ENCODE data around the gene RAB19. TPM values are rescaled to one million over a fixed set of nuclear protein-coding genes. Genes with fewer than 3 reads are reported as not detected.

Gene RAB19
- total and polyA plus RNA-seq, 2 of the 8 experiments (the other 6 are each of a cell fraction or from before 2014, with no cell fraction given): 9.8 to 11.0 TPM

DNA sequence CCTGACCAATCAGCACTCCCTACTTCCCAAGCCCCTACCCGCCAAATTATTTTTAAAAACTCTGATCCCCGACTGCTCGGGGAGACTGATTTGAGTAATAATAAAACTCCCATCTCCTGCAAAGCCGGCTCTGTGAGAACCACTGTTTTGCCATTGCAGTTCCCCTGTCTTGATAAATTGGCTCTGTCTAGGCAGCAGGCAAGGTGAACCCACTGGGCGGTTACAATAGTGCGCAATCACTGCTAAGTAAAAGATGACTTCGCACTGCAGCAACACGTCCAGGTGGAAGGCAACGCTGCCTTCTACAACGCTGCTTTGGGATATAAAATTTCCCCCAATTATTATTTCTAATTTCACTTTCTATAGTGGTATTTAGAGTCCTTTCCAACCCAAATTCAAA lies 14.4 kb upstream of the RAB19 start (continued):
- TF ChIP-seq, protein P1, sequence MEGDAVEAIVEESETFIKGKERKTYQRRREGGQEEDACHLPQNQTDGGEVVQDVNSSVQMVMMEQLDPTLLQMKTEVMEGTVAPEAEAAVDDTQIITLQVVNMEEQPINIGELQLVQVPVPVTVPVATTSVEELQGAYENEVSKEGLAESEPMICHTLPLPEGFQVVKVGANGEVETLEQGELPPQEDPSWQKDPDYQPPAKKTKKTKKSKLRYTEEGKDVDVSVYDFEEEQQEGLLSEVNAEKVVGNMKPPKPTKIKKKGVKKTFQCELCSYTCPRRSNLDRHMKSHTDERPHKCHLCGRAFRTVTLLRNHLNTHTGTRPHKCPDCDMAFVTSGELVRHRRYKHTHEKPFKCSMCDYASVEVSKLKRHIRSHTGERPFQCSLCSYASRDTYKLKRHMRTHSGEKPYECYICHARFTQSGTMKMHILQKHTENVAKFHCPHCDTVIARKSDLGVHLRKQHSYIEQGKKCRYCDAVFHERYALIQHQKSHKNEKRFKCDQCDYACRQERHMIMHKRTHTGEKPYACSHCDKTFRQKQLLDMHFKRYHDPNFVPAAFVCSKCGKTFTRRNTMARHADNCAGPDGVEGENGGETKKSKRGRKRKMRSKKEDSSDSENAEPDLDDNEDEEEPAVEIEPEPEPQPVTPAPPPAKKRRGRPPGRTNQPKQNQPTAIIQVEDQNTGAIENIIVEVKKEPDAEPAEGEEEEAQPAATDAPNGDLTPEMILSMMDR (IDR thresholded peaks at IDR 0.05; ENCODE audit: control extremely low read depth in 1 of 3, insufficient read depth in 1 of 3, low read depth in 1 of 3, low read length in 3 of 3): no peak
- TF ChIP-seq EGR1 (IDR thresholded peaks at IDR 0.05; ENCODE audit: borderline replicate concordance, low read depth, low read length): no peak
- no peak for TF ChIP-seq RFX5 (IDR thresholded peaks at IDR 0.05; ENCODE audit: borderline replicate concordance, low read depth, low read length)
- no peak for TF ChIP-seq POLR2A (IDR thresholded peaks at IDR 0.05; ENCODE audit: control extremely low read depth in 1 of 2, low read depth in 2 of 2, low read length in 2 of 2)
- no peak for TF ChIP-seq RNF2 (IDR thresholded peaks at IDR 0.05; ENCODE audit: borderline replicate concordance, low read depth, low read length, missing control alignments, poor library complexity, severe bottlenecking)
- TF ChIP-seq BCL11A (IDR thresholded peaks at IDR 0.05; ENCODE audit: low read depth in 2 of 2, low read length in 2 of 2): no peak

Measured in H1 (cell line).